Cardiac muscle cell (in vitro differentiated cells and primary cell): ENCODE measurements around the gene PSME2. TPM values are rescaled to one million over a fixed set of nuclear protein-coding genes. Genes with fewer than 3 reads are reported as not detected.

Experiments used
- DNase-seq, 2 donors: peaks; one replicate each; pipeline versions ENCODE4 v3.0.0 to v3.0.0-alpha.2; 2010 to 2017; ENCODE audit warnings: low read depth in 1 of 2, low spot score in 1 of 2
- H3K27ac ChIP-seq: fragments of 200-600 bp; sonication (generic); 2 replicates; pipeline ENCODE4 v1.5.1; 2016
- H3K27me3 ChIP-seq: fragments of 200-600 bp; sonication (generic); 2 replicates; pipeline ENCODE4 v1.6.0; 2016; ENCODE audit warnings: control low read depth
- H3K36me3 ChIP-seq: fragments of 200-600 bp; sonication (generic); 2 replicates; pipeline ENCODE4 v1.5.1; 2016; ENCODE audit warnings: control low read depth
- H3K4me1 ChIP-seq: fragments of 200-600 bp; sonication (generic); 2 replicates; pipeline ENCODE4 v1.8.1; 2017; ENCODE audit warnings: low read depth, mild to moderate bottlenecking, mixed run types
- H3K4me3 ChIP-seq: fragments of 200-600 bp; sonication (generic); 2 replicates; pipeline ENCODE4 v1.5.1; 2016; ENCODE audit warnings: mild to moderate bottlenecking
- H3K9me3 ChIP-seq: fragments of 200-600 bp; sonication (generic); 2 replicates; pipeline ENCODE4 v1.5.1; 2017; ENCODE audit warnings: low read depth, mild to moderate bottlenecking, control low read depth
- polyA plus RNA-seq: library from polyadenylated mRNA; unstranded; fragments of >200 nt; fragmentation: Nextera tagmentation; extraction: Ambion mirVana; gene quantifications from 2 replicates; pipeline ENCODE4 v1.2.1, GENCODE V29; 2016
- total RNA-seq: library from RNA; depleted of rRNA; stranded (reverse); fragments of >200 nt; gene quantifications from 2 replicates; pipeline ENCODE4 v1.2.3, GENCODE V29; 2016
- TF ChIP-seq, protein P1 (sequence below): IDR thresholded peaks from 2 replicates; pipeline ENCODE4 v1.5.1; 2012; ENCODE audit warnings: low read depth, mild to moderate bottlenecking, low read length

PSME2 gene
- total and polyA plus RNA-seq, 2 experiments from 2014 or later, result 92.3 to 331 TPM

DNA sequence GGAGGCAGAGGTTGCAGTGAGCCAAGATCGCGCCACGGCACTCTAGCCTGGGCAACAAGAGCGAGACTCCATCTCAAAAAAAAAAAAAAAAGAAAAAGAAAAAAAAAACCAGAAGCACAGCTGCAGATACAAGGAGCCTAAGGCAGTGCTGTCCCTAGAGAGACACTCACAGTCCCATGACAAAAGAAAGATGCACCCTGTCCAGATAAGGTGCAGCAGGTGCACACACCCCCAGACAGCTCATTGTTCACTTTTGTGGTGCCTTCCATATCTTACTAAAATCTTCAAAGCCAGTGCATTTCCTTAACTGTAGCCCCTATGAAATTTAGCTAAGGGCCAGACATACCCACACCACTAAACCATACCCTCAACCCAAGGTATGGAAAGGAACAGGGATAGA lies 24.0 kb downstream of the PSME2 start:
- TF ChIP-seq, protein P1, sequence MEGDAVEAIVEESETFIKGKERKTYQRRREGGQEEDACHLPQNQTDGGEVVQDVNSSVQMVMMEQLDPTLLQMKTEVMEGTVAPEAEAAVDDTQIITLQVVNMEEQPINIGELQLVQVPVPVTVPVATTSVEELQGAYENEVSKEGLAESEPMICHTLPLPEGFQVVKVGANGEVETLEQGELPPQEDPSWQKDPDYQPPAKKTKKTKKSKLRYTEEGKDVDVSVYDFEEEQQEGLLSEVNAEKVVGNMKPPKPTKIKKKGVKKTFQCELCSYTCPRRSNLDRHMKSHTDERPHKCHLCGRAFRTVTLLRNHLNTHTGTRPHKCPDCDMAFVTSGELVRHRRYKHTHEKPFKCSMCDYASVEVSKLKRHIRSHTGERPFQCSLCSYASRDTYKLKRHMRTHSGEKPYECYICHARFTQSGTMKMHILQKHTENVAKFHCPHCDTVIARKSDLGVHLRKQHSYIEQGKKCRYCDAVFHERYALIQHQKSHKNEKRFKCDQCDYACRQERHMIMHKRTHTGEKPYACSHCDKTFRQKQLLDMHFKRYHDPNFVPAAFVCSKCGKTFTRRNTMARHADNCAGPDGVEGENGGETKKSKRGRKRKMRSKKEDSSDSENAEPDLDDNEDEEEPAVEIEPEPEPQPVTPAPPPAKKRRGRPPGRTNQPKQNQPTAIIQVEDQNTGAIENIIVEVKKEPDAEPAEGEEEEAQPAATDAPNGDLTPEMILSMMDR, result no peak
- no peak for DNase-seq
- Histone ChIP-seq H3K9me3 (no peaks in the 10 kb centered on the region), H3K27me3 (no peaks in the 10 kb centered on the region), H3K4me3 (no peak overlapping the region), H3K36me3 (peaks cover 51% of the 10 kb centered on the region), H3K4me1 (no peaks in the 10 kb centered on the region), H3K27ac (peak overlapping the region; percentile 48)

DNA sequence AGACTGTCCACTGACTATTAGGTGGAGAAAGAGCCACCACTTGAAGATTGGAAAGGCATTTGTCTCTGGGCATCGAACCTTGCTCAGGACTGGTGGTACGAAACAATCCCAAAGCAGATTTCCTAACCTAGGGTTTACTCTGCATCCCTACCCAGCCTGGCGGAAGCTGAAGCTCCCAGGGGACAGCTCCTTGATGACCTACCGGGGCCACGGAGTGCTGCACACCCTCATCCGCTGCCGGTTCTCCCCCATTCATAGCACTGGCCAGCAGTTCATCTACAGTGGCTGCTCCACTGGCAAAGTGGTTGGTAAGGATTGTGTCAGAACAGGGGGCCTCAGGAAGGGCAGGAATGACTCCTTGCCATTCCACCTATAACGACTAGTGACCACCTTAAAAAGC lies 25.2 kb downstream of the PSME2 start:
- Histone ChIP-seq H3K36me3 (peaks cover 53% of the 10 kb centered on the region), H3K4me3 (no peak overlapping the region), H3K9me3 (no peaks in the 10 kb centered on the region), H3K27ac (no peak overlapping the region), H3K4me1 (peaks cover 6% of the 10 kb centered on the region), H3K27me3 (no peaks in the 10 kb centered on the region)
- DNase-seq, result no peak
- TF ChIP-seq, protein P1, result no peak

DNA sequence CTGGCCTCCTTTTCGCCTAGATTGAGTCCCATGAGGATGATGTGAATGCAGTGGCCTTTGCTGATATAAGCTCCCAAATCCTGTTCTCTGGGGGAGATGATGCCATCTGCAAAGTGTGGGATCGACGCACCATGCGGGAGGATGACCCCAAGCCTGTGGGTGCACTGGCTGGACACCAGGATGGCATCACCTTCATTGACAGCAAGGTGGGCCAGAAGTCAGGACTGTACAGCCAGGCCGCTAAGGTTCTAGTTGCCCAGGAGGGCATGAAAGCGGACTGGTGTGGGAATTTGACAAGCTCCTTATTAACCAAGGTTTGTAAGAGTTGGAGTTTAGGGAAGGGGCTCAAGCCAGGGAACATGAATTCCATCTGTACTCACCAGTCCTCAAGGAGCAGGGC lies 26.7 kb downstream of the PSME2 start:
- TF ChIP-seq, protein P1, result no peak
- no peak for DNase-seq
- peaks cover 53% of the 10 kb centered on the region for H3K36me3 ChIP-seq
- H3K4me1 ChIP-seq, result peaks cover 11% of the 10 kb centered on the region
- no peaks in the 10 kb centered on the region for H3K27me3 ChIP-seq
- no peak overlapping the region for H3K4me3 ChIP-seq
- H3K27ac ChIP-seq, result no peak overlapping the region
- no peaks in the 10 kb centered on the region for H3K9me3 ChIP-seq

DNA sequence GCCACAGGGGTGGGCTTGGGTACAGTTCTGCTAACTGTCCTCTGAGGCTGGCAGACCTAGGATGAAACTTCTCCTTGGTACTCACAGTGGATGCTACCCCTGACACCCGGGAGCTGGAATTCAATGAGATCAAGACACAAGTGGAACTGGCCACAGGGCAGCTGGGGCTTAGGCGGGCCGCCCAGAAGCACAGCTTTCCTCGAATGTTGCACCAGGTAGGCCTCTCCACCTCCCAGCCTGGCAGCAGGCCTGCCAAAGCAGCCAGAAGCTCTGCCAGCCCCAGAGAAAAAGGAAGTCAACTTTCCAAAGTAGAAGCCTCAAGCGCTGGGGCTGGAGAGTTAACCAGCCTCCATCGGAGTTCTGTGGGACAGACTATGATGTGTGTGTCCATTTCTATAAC lies 29.2 kb downstream of the PSME2 start:
- Histone ChIP-seq H3K9me3 (no peaks in the 10 kb centered on the region), H3K4me3 (no peak overlapping the region), H3K36me3 (peaks cover 41% of the 10 kb centered on the region), H3K27me3 (no peaks in the 10 kb centered on the region), H3K4me1 (peaks cover 11% of the 10 kb centered on the region), H3K27ac (no peak overlapping the region)
- no peak for DNase-seq
- TF ChIP-seq, protein P1, result no peak

DNA sequence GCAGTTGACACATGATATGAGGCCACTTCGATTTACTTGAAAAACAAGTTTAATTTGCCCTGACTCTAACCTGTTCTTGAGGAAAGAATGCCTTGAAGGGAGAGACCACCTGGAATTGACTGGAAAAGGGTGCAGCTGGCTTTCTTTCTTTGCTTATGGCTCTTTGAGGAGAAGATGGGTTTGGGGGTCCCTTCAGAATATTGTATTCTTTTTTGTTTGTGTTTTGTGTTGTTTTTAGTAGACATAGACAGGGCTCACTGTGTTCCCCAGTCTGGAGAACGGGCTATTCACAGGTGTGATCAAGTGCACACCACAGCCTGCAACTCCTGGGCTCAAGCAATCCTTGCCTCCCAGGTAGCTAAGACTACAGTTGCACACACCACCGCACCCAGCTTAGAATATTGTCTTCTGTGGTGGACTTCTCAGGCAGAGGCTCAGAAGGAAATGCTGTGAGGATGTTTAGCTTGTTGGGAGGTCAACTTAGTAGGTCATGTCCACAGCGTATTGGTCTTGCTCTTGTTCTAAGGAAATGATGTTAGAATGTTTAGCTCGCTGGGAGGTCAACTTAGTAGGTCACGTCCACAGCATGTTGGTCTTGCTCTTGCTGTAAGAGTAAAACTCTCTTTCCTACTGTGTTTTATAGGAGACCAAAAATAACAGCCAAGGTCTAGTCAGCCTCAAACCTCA lies 30.1 kb downstream of the PSME2 start:
- no peak for DNase-seq
- Histone ChIP-seq H3K27ac (no peak overlapping the region), H3K4me1 (peaks cover 11% of the 10 kb centered on the region), H3K27me3 (no peaks in the 10 kb centered on the region), H3K9me3 (no peaks in the 10 kb centered on the region), H3K36me3 (peaks cover 36% of the 10 kb centered on the region), H3K4me3 (peak overlapping the region; percentile 44)
- TF ChIP-seq, protein P1, result no peak
